Measurements from ENCODE around the gene SLC26A2. TPM values are rescaled to one million over a fixed set of nuclear protein-coding genes. Genes with fewer than 3 reads are reported as not detected.

The SLC26A2 gene
- total RNA-seq, 1 donor from 2014 or later: 15.4 TPM

DNA sequence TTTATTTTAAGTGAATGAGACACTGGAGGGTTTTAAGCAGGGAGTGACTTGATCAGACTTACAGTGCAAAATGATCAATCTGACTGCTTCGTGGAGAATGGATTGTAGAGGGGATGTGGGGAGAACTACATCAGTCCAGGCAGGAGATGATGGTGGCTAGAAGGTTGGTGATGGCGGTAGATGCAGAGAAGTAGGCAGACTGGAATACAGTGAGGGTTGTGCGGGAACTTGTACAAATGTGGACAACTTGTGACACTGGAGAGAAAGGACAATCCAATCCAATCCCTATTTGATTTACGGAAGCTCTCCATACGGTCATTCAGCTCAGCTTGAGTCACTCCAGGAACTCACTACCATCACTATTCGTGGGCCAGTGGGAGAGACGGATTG is 39.3 kb downstream of the SLC26A2 start:
- TF ChIP-seq, protein P1, sequence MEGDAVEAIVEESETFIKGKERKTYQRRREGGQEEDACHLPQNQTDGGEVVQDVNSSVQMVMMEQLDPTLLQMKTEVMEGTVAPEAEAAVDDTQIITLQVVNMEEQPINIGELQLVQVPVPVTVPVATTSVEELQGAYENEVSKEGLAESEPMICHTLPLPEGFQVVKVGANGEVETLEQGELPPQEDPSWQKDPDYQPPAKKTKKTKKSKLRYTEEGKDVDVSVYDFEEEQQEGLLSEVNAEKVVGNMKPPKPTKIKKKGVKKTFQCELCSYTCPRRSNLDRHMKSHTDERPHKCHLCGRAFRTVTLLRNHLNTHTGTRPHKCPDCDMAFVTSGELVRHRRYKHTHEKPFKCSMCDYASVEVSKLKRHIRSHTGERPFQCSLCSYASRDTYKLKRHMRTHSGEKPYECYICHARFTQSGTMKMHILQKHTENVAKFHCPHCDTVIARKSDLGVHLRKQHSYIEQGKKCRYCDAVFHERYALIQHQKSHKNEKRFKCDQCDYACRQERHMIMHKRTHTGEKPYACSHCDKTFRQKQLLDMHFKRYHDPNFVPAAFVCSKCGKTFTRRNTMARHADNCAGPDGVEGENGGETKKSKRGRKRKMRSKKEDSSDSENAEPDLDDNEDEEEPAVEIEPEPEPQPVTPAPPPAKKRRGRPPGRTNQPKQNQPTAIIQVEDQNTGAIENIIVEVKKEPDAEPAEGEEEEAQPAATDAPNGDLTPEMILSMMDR (IDR thresholded peaks at IDR 0.05; ENCODE audit: insufficient read depth, low read length, poor library complexity, severe bottlenecking): no peak
- DNase-seq (ENCODE audit: low read depth): no peak
- Histone ChIP-seq H3K27me3 (ENCODE audit: control insufficient read depth, insufficient read depth, low read length) (no peaks in the 10 kb centered on the region), H3K36me3 (ENCODE audit: control insufficient read depth, insufficient read depth, low read length) (no peaks in the 10 kb centered on the region), H3K4me3 (ENCODE audit: low read depth, low read length) (peak overlapping the region; percentile 94)

GRCh38 chr5:150000256-150000989 is 39.9 kb downstream of the SLC26A2 start, which contains the start of the genes HMGXB3 and TIGD6:
Gene HMGXB3, plus strand, starts transcription at chr5:150000739. Its CDS starts 4,114 bp downstream, at chr5:150004853.
Gene TIGD6, minus strand, starts transcription at chr5:150000654. Its CDS starts 4,306 bp downstream, at chr5:149996348.
- Histone ChIP-seq H3K36me3 (ENCODE audit: control insufficient read depth, insufficient read depth, low read length) (no peaks in the 10 kb centered on the region), H3K27me3 (ENCODE audit: control insufficient read depth, insufficient read depth, low read length) (no peaks in the 10 kb centered on the region), H3K4me3 (ENCODE audit: low read depth, low read length) (peak within 1 kb of the TSS; percentile 94)
- TF ChIP-seq, protein P1 (IDR thresholded peaks at IDR 0.05; ENCODE audit: insufficient read depth, low read length, poor library complexity, severe bottlenecking): no peak
- DNase-seq (ENCODE audit: low read depth): peak; percentile 85

- Histone ChIP-seq H3K4me3 (ENCODE audit: low read depth, low read length) (peak overlapping the region; percentile 94), H3K27me3 (ENCODE audit: control insufficient read depth, insufficient read depth, low read length) (no peaks in the 10 kb centered on the region), H3K36me3 (ENCODE audit: control insufficient read depth, insufficient read depth, low read length) (no peaks in the 10 kb centered on the region)
- TF ChIP-seq, protein P1 (IDR thresholded peaks at IDR 0.05; ENCODE audit: insufficient read depth, low read length, poor library complexity, severe bottlenecking): no peak
- no peak for DNase-seq (ENCODE audit: low read depth)
Measured at GRCh38 chr5:150000990-150001659, 40.6 kb downstream of the SLC26A2 start.

DNA sequence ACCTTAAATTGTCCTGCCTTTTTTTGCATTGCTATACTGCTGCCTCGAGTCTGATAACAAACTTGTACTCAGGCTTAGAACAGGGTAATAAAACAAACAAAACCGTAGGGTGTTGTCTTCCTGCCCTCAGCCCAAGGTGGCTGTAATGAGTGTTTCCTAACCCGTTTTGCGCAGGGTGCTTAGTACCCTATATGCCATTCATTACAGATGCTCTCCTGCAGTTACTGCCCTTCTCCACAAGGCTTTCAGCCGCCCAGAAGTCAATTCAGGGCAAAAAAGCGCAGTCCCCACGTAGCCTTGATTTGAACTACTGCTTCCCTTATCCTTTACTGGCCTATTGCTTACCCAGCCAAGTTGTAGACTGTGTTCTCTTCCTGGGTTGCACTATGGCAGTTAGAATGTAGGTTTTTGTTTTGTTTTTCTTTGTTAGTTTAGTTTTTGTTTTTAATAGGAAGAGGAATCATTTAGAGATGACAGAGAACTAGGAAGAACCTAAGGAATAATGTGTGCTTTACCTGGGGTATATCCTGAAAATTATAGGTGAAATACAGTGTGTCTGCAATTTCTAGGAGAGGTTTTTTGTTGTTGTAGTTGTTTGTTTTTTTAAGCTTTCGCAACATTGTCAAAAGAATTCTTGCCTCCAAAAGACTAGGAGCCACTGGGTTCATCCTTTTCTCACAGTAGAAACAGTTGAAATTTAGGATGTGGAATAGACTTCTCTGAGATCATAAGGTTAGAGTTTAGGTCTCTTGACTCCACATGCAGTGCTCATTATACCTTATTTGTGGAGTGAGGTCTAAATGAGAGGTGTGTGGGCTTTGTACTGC is 41.3 kb downstream of the SLC26A2 start:
- no peaks in the 10 kb centered on the region for H3K27me3 ChIP-seq (ENCODE audit: control insufficient read depth, insufficient read depth, low read length)
- no peaks in the 10 kb centered on the region for H3K36me3 ChIP-seq (ENCODE audit: control insufficient read depth, insufficient read depth, low read length)
- peak overlapping the region; percentile 94 for H3K4me3 ChIP-seq (ENCODE audit: low read depth, low read length)
- no peak for DNase-seq (ENCODE audit: low read depth)
- TF ChIP-seq, protein P1 (IDR thresholded peaks at IDR 0.05; ENCODE audit: insufficient read depth, low read length, poor library complexity, severe bottlenecking): peak; percentile 63

- DNase-seq (ENCODE audit: low read depth): no peak
- Histone ChIP-seq H3K4me3 (ENCODE audit: low read depth, low read length) (no peak overlapping the region), H3K36me3 (ENCODE audit: control insufficient read depth, insufficient read depth, low read length) (peaks cover 2% of the 10 kb centered on the region), H3K27me3 (ENCODE audit: control insufficient read depth, insufficient read depth, low read length) (no peaks in the 10 kb centered on the region)
- TF ChIP-seq, protein P1 (IDR thresholded peaks at IDR 0.05; ENCODE audit: insufficient read depth, low read length, poor library complexity, severe bottlenecking): no peak
Measured at GRCh38 chr5:150006318-150006717, 45.8 kb downstream of the SLC26A2 start.

Measured in kidney epithelial cell (primary cell).